Testis (tissue), 2 donors: ENCODE data around the gene CDKAL1.

ENCODE experiments used
- POLR2A ChIP-seq: fragments of 450-650 bp; IDR thresholded peaks from one replicate; pipeline ENCODE4 v1.6.1; 2017; ENCODE audit warnings: antibody characterized with exemption, mild to moderate bottlenecking, moderate library complexity
- TF ChIP-seq, protein P1 (sequence below), 3 experiments: fragments of 450-650 bp in 2 of 3; fragments of 200-600 bp in 1 of 3; sonication (generic) in 1 of 3; IDR thresholded peaks; one replicate each; pipeline ENCODE4 v1.5.1; 2016 to 2019; ENCODE audit warnings: antibody characterized with exemption in 3 of 3, mild to moderate bottlenecking in 2 of 3, moderate library complexity in 1 of 3

DNA sequence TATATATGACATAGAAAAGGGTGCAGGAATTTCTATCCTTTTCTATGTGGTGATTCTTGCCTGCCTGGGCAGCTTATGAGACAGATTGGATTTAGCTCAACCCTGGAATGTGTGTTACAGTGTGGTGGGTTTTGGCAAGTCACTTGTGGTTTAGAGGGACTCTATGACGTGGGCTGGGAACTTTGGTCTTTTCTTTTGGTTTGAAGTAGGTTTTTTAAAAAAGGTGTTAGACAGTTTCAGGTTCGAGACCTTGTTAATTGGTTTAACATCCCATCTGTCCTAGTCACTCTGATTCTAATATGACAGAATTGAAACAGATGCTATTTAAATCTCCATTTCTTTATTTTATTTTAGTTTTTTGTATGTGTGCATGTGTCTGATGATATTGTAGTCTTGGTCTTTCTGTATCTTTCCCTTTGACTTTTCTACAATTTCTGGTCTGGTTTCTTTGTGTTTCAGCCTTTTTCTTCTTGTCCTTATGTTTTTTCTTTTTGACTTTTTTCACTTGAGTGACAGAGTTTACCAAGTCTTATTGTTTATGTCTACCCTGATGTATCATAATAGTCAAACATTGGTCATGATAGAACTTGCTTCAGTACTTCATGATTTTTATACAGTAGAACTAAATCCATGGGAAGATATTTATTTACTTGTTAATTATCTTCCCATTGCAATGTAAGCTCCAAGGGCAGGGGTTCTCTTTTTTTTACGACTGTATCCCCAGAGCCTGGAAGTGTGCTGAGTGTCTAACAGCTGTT lies 174.3 kb downstream of the CDKAL1 start:
- no peak for TF ChIP-seq POLR2A
- TF ChIP-seq, protein P1, sequence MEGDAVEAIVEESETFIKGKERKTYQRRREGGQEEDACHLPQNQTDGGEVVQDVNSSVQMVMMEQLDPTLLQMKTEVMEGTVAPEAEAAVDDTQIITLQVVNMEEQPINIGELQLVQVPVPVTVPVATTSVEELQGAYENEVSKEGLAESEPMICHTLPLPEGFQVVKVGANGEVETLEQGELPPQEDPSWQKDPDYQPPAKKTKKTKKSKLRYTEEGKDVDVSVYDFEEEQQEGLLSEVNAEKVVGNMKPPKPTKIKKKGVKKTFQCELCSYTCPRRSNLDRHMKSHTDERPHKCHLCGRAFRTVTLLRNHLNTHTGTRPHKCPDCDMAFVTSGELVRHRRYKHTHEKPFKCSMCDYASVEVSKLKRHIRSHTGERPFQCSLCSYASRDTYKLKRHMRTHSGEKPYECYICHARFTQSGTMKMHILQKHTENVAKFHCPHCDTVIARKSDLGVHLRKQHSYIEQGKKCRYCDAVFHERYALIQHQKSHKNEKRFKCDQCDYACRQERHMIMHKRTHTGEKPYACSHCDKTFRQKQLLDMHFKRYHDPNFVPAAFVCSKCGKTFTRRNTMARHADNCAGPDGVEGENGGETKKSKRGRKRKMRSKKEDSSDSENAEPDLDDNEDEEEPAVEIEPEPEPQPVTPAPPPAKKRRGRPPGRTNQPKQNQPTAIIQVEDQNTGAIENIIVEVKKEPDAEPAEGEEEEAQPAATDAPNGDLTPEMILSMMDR (IDR thresholded peaks at IDR 0.05): no peak
